Vagina (tissue), 2 donors: ENCODE results near the gene ARHGEF17. TPM values are rescaled to one million over a fixed set of nuclear protein-coding genes. Genes with fewer than 3 reads are reported as not detected.

Source experiments
- DNase-seq, 2 donors: peaks; one replicate each; pipeline ENCODE4 v3.0.0-alpha.2; 2017; ENCODE audit errors: extremely low spot score in 2 of 2
- H3K27ac ChIP-seq: fragments of 200-600 bp; sonication (generic); one replicate; pipeline ENCODE4 v1.5.1; 2019
- H3K27me3 ChIP-seq: fragments of 200-600 bp; sonication (generic); one replicate; pipeline ENCODE4 v1.5.1; 2019
- H3K36me3 ChIP-seq, 2 donors: fragments of 200-600 bp; sonication (generic); one replicate each; pipeline ENCODE4 v1.5.1; 2017 to 2019
- H3K4me1 ChIP-seq: fragments of 200-600 bp; sonication (generic); one replicate; pipeline ENCODE4 v1.5.1; 2019
- H3K4me3 ChIP-seq, 2 donors: fragments of 200-600 bp; sonication (generic); 1 replicate in 1 of 2; 2 replicates in 1 of 2; pipeline ENCODE4 v1.5.1; 2016 to 2019
- H3K9me3 ChIP-seq: fragments of 200-600 bp; sonication (generic); one replicate; pipeline ENCODE4 v1.5.1; 2019
- CTCF ChIP-seq, 3 experiments: fragments of 450-650 bp in 2 of 3; fragments of 200-600 bp in 1 of 3; sonication (generic) in 1 of 3; IDR thresholded peaks; one replicate each; pipeline ENCODE4 v1.5.1; 2017 to 2019; ENCODE audit warnings: antibody characterized with exemption in 3 of 3, mild to moderate bottlenecking in 2 of 3, moderate library complexity in 2 of 3
- POLR2A ChIP-seq, 2 donors: fragments of 450-650 bp; IDR thresholded peaks; one replicate each; pipeline ENCODE4 v1.6.1; 2017; ENCODE audit warnings: antibody characterized with exemption in 2 of 2, mild to moderate bottlenecking in 2 of 2, moderate library complexity in 2 of 2
- POLR2AphosphoS5 ChIP-seq, 2 donors: sonication (generic); formaldehyde crosslinking; IDR thresholded peaks; one replicate each; pipeline ENCODE4 v1.9.0; 2017; ENCODE audit warnings: antibody characterized with exemption in 2 of 2, mild to moderate bottlenecking in 2 of 2, low read depth in 1 of 2; ENCODE audit not compliant: insufficient read depth in 1 of 2
- intact Hi-C: fragments of 100-400 bp; cut with DNase I; formaldehyde crosslinking; loops from one replicate; pipeline ENCODE4 v1.15.1; 2023
- total RNA-seq: library from RNA; depleted of rRNA; stranded (reverse); fragments of >200 nt; gene quantifications from one replicate; pipeline ENCODE4 v1.2.3, GENCODE V29; 2016

ARHGEF17 gene
- total RNA-seq, 1 donor from 2014 or later: 32.9 TPM

- Histone ChIP-seq H3K27ac (peak overlapping the region; percentile 98), H3K4me1 (peaks cover 98% of the 10 kb centered on the region), H3K4me3 (peak overlapping the region in 1 of 2 donors; percentile 4), H3K36me3 (no peaks in the 10 kb centered on the region), H3K27me3 (no peaks in the 10 kb centered on the region), H3K9me3 (no peaks in the 10 kb centered on the region)
- no peak for DNase-seq
- intact Hi-C loops: no loop called here
- no peak for TF ChIP-seq CTCF (IDR thresholded peaks at IDR 0.05)
- peak in 1 of 2 donors; percentile 31 for TF ChIP-seq POLR2AphosphoS5 (IDR thresholded peaks at IDR 0.05; ENCODE audit: insufficient read depth in 1 of 2, low read depth in 1 of 2)
Measured at GRCh38 chr11:73317373-73317772, 9.3 kb downstream of the ARHGEF17 start.

DNA sequence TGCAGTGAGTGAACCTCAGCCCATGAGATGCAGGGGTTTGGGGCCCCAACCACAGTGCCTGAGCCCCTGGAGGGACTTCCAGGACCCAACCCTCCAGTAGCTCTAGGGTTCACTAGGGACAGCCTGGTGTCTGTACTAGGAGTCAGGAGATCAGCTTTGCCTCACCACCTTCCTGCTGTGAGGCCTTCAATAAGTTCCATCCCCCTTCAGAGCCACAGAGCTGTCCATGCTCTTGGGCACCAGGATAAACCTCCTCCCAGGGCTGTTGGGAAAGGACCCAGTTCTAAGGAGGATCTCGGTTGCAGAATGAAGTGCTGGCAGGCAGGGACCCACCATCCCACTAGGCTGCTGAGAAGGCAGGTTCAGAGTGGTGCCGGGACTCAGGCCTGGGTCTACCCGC, 9.7 kb downstream of the ARHGEF17 start:
- no peaks in the 10 kb centered on the region for H3K27me3 ChIP-seq
- TF ChIP-seq POLR2A (IDR thresholded peaks at IDR 0.05): no peak
- TF ChIP-seq POLR2AphosphoS5 (IDR thresholded peaks at IDR 0.05; ENCODE audit: insufficient read depth in 1 of 2, low read depth in 1 of 2): no peak
- no peak for TF ChIP-seq CTCF (IDR thresholded peaks at IDR 0.05)
- H3K4me1 ChIP-seq: peaks cover 98% of the 10 kb centered on the region
- intact Hi-C loops: no loop called here
- no peaks in the 10 kb centered on the region for H3K36me3 ChIP-seq
- peak overlapping the region; percentile 98 for H3K27ac ChIP-seq
- no peaks in the 10 kb centered on the region for H3K9me3 ChIP-seq
- peak overlapping the region in 1 of 2 donors; percentile 4 for H3K4me3 ChIP-seq
- DNase-seq: no peak

GRCh38 chr11:73318501-73319011, 10.5 kb downstream of the ARHGEF17 start:
- intact Hi-C loops: no loop called here
- Histone ChIP-seq H3K36me3 (no peaks in the 10 kb centered on the region), H3K27me3 (no peaks in the 10 kb centered on the region), H3K4me3 (no peak overlapping the region), H3K4me1 (peaks cover 98% of the 10 kb centered on the region), H3K27ac (peak overlapping the region; percentile 98), H3K9me3 (no peaks in the 10 kb centered on the region)
- DNase-seq: no peak
- TF ChIP-seq POLR2AphosphoS5 (IDR thresholded peaks at IDR 0.05; ENCODE audit: insufficient read depth in 1 of 2, low read depth in 1 of 2) (no peak), POLR2A (IDR thresholded peaks at IDR 0.05) (no peak), CTCF (IDR thresholded peaks at IDR 0.05) (no peak)

- H3K4me1 ChIP-seq: peaks cover 98% of the 10 kb centered on the region
- TF ChIP-seq POLR2AphosphoS5 (IDR thresholded peaks at IDR 0.05; ENCODE audit: insufficient read depth in 1 of 2, low read depth in 1 of 2): no peak
- TF ChIP-seq POLR2A (IDR thresholded peaks at IDR 0.05): no peak
- TF ChIP-seq CTCF (IDR thresholded peaks at IDR 0.05): no peak
- intact Hi-C loops: no loop called here
- H3K27ac ChIP-seq: peak overlapping the region; percentile 90
- no peak for DNase-seq
- H3K4me3 ChIP-seq: no peak overlapping the region
- no peaks in the 10 kb centered on the region for H3K36me3 ChIP-seq
- no peaks in the 10 kb centered on the region for H3K27me3 ChIP-seq
- no peaks in the 10 kb centered on the region for H3K9me3 ChIP-seq
Measured at GRCh38 chr11:73320763-73321603, 12.9 kb downstream of the ARHGEF17 start.
